ENCODE results near the gene HOXD12. TPM values are rescaled to one million over a fixed set of nuclear protein-coding genes. Genes with fewer than 3 reads are reported as not detected.

The HOXD12 gene
- total and polyA plus RNA-seq, 2 donors (not counting 1 experiment from before 2014, with no cell fraction given) = not detected

DNA sequence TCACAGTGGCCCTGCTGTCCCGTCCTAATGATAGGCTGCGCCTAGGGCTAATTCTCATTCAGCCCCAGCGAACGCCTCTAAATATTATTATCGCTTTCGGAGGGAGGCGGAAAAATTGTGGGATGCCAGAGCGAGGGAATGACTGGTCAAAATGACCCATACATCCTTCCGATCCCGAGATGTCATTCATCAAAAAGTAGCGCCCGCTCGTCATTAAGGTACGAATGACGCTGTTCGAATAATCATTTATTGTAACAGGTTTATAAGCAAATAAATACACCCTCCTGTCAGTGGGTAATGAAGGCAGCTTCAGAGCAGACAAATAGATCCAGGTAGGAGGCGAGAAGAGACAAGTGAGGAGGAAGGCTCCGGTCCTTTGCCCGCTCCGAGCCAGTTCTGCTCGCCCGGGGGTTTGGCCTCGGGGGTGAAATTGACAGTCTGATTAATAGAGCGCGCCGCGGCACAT lies 15.8 kb upstream of the HOXD12 start, which contains the start of gene EVX2:
Gene EVX2 (minus strand): TSS at position 167 of the 466 bp plus-strand sequence. CDS start 186 bp downstream, outside the sequence.
- no peak for DNase-seq (ENCODE audit: low read depth in 2 of 2)
- Histone ChIP-seq H3K36me3 (ENCODE audit: control insufficient read depth, insufficient read depth, low read length) (no peaks in the 10 kb centered on the region), H3K4me3 (replicated peaks in 1 of 4; ENCODE audit: control extremely low read depth in 1 of 4, insufficient read depth in 1 of 4, low read depth in 3 of 4, low read length in 4 of 4) (no peak within 1 kb of the TSS), H3K9ac (ENCODE audit: insufficient read depth, low read length) (no peak within 1 kb of the TSS), H2AFZ (ENCODE audit: low read length) (no peak within 1 kb of the TSS), H3K79me2 (ENCODE audit: control insufficient read depth, insufficient read depth, low read length) (no peaks in the 10 kb centered on the region), H3K4me2 (ENCODE audit: extremely low read depth, insufficient read depth, low read length) (no peak within 1 kb of the TSS), H3K27me3 (ENCODE audit: control insufficient read depth, insufficient read depth, low read length) (peaks cover 86% of the 10 kb centered on the region), H4K20me1 (ENCODE audit: control insufficient read depth, extremely low read depth, insufficient read depth, low read length) (no peaks in the 10 kb centered on the region), H3K27ac (ENCODE audit: insufficient read depth, low read length) (no peak within 1 kb of the TSS), H3K9me3 (ENCODE audit: control insufficient read depth, insufficient read depth, low read depth, low read length) (no peaks in the 10 kb centered on the region), H3K4me1 (ENCODE audit: control insufficient read depth, extremely low read depth, insufficient read depth, low read length) (no peaks in the 10 kb centered on the region)
- TF ChIP-seq EZH2 (IDR thresholded peaks at IDR 0.05; ENCODE audit: low read length, missing control alignments) = peak; percentile 60
- TF ChIP-seq, protein P1, sequence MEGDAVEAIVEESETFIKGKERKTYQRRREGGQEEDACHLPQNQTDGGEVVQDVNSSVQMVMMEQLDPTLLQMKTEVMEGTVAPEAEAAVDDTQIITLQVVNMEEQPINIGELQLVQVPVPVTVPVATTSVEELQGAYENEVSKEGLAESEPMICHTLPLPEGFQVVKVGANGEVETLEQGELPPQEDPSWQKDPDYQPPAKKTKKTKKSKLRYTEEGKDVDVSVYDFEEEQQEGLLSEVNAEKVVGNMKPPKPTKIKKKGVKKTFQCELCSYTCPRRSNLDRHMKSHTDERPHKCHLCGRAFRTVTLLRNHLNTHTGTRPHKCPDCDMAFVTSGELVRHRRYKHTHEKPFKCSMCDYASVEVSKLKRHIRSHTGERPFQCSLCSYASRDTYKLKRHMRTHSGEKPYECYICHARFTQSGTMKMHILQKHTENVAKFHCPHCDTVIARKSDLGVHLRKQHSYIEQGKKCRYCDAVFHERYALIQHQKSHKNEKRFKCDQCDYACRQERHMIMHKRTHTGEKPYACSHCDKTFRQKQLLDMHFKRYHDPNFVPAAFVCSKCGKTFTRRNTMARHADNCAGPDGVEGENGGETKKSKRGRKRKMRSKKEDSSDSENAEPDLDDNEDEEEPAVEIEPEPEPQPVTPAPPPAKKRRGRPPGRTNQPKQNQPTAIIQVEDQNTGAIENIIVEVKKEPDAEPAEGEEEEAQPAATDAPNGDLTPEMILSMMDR (conservative IDR thresholded peaks at IDR 0.05 in 1 of 2, IDR thresholded peaks at IDR 0.05 in 1 of 2; ENCODE audit: low read depth in 1 of 2, low read length in 2 of 2) = no peak

DNA sequence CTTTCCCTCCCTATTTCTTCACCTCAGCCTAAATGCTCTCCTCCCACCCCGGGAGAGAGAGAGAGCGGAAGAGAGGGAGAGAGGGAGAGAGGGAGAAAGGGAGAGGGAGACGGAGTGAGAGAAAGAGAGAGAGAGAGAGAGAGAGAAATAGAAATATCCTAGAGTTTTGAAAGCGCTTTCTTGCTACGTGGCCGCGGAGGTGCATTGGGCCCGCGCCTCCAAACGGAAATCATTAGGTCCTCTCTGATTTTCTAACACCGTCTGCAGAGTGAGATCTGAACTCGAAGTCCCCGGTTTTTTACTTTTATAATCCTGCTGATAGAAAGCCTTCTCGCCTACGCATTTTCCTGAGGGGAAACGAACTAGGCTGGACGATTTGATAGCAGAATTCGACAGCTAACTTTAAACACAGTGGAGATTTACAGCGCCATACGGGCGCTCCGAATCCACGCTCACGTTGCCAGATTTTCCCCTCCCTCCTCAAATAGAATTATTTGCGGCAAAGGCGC lies 14.9 kb upstream of the HOXD12 start:
- Histone ChIP-seq H3K4me1 (ENCODE audit: control insufficient read depth, extremely low read depth, insufficient read depth, low read length) (no peaks in the 10 kb centered on the region), H4K20me1 (ENCODE audit: control insufficient read depth, extremely low read depth, insufficient read depth, low read length) (no peaks in the 10 kb centered on the region), H3K9me3 (ENCODE audit: control insufficient read depth, insufficient read depth, low read depth, low read length) (no peaks in the 10 kb centered on the region), H3K4me3 (replicated peaks in 1 of 4; ENCODE audit: control extremely low read depth in 1 of 4, insufficient read depth in 1 of 4, low read depth in 3 of 4, low read length in 4 of 4) (no peak overlapping the region), H3K27ac (ENCODE audit: insufficient read depth, low read length) (no peak overlapping the region), H2AFZ (ENCODE audit: low read length) (no peak overlapping the region), H3K27me3 (ENCODE audit: control insufficient read depth, insufficient read depth, low read length) (peaks cover 86% of the 10 kb centered on the region), H3K4me2 (ENCODE audit: extremely low read depth, insufficient read depth, low read length) (no peak overlapping the region), H3K79me2 (ENCODE audit: control insufficient read depth, insufficient read depth, low read length) (no peaks in the 10 kb centered on the region), H3K36me3 (ENCODE audit: control insufficient read depth, insufficient read depth, low read length) (no peaks in the 10 kb centered on the region), H3K9ac (ENCODE audit: insufficient read depth, low read length) (no peak overlapping the region)
- TF ChIP-seq, protein P1 (conservative IDR thresholded peaks at IDR 0.05 in 1 of 2, IDR thresholded peaks at IDR 0.05 in 1 of 2; ENCODE audit: low read depth in 1 of 2, low read length in 2 of 2) = no peak
- TF ChIP-seq EZH2 (IDR thresholded peaks at IDR 0.05; ENCODE audit: low read length, missing control alignments) = no peak
- DNase-seq (ENCODE audit: low read depth in 2 of 2) = no peak

DNA sequence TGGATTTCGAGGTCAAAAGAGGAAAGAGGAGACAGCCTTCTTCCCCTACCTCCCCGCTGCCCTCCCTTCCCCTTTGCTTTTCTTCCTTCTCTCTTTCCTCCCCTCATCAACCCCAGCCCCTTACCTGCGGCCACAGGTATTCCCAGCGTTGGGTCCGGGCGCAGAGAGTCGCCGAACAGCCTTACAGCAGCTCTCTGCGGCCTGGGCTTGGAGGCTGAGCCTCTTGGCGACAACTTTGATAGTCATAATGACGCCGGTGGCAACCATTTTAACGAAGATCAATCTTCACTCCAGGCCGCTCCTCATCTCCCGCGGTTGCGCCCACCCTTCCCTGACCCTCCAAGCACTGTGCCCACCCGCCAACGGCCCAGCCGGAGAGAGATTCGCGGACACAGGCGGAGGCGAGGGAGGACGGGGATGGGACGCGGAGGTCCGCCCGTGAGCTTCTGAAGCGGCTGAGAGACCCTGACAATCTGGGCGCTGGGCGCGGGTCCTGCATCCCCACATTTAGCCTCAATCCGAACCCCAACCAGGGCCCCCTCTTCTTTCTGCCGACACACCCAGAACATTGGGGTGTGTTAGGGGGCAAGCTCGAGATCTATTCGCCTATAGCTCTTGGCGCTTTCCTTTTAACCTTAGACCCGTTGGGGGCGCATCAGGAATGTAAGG lies 14.3 kb upstream of the HOXD12 start:
- no peaks in the 10 kb centered on the region for H3K79me2 ChIP-seq (ENCODE audit: control insufficient read depth, insufficient read depth, low read length)
- TF ChIP-seq, protein P1 (conservative IDR thresholded peaks at IDR 0.05 in 1 of 2, IDR thresholded peaks at IDR 0.05 in 1 of 2; ENCODE audit: low read depth in 1 of 2, low read length in 2 of 2) = no peak
- peak; percentile 85 for TF ChIP-seq EZH2 (IDR thresholded peaks at IDR 0.05; ENCODE audit: low read length, missing control alignments)
- peaks cover 90% of the 10 kb centered on the region for H3K27me3 ChIP-seq (ENCODE audit: control insufficient read depth, insufficient read depth, low read length)
- no peaks in the 10 kb centered on the region for H3K4me1 ChIP-seq (ENCODE audit: control insufficient read depth, extremely low read depth, insufficient read depth, low read length)
- H3K4me3 ChIP-seq (replicated peaks in 1 of 4; ENCODE audit: control extremely low read depth in 1 of 4, insufficient read depth in 1 of 4, low read depth in 3 of 4, low read length in 4 of 4) = no peak overlapping the region
- no peak overlapping the region for H3K27ac ChIP-seq (ENCODE audit: insufficient read depth, low read length)
- H2AFZ ChIP-seq (ENCODE audit: low read length) = no peak overlapping the region
- no peak overlapping the region for H3K9ac ChIP-seq (ENCODE audit: insufficient read depth, low read length)
- no peaks in the 10 kb centered on the region for H3K36me3 ChIP-seq (ENCODE audit: control insufficient read depth, insufficient read depth, low read length)
- no peak overlapping the region for H3K4me2 ChIP-seq (ENCODE audit: extremely low read depth, insufficient read depth, low read length)
- H4K20me1 ChIP-seq (ENCODE audit: control insufficient read depth, extremely low read depth, insufficient read depth, low read length) = no peaks in the 10 kb centered on the region
- no peaks in the 10 kb centered on the region for H3K9me3 ChIP-seq (ENCODE audit: control insufficient read depth, insufficient read depth, low read depth, low read length)
- DNase-seq (ENCODE audit: low read depth in 2 of 2) = no peak

All from fibroblast of lung (primary cell).